T-helper 2 cell (primary cell): ENCODE results near the gene GRK7.
"Not testable (repeated sequence)": the region's sequence is repeated elsewhere in the genome, so short reads cannot be mapped to it uniquely, and the experiment has no call there.

Source experiments
- DNase-seq, 5 experiments: peaks; one replicate each; pipeline versions ENCODE4 v3.0.0 to v3.0.0-alpha.2; 2012 to 2022

GRK7 gene

DNA sequence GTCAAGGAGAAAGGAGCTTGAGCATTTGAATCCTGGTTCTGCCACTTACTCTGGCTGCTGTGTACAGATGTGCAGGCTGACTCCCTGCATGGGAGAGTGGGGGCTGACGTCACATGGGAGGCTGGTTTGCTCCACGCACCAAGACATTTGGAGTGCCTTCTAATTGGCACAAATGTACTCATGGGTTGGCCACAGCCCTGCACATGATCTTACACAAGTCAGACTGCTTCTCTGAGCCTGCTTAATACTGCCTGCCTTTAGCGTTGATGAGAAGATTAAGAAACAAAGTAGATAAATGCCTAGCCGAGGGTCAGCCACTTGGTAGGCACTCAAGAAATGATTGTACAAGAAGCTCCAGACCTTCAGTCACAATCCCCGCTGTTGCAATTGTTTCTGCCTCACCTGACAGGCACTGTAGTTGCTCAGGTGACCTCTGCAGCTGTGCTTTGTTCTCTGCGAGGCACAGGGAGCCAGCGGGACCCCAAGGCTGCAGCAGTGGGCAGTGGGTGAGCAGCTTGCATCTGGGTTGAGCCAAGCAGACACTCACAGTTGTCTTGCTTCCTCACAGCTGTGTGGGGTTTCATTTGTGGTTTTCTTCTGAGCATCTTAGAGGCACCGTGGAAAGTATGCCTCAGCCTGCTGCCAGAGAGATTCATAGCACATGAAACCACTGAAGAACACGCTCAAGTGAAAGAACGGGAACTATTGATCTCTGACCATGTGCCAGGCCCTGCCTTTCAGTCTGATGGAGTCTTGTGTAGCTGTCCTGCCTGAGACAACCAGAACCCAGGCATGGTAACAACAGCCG is 33.1 kb downstream of the GRK7 start:
- peak in 4 of 5 experiments; percentile 28 to 96 (median 60) for DNase-seq

GRCh38 chr3:141796889-141797781 is 33.9 kb downstream of the GRK7 start:
- peak in 4 of 5 experiments; percentile 11 to 70 (median 26) for DNase-seq

DNA sequence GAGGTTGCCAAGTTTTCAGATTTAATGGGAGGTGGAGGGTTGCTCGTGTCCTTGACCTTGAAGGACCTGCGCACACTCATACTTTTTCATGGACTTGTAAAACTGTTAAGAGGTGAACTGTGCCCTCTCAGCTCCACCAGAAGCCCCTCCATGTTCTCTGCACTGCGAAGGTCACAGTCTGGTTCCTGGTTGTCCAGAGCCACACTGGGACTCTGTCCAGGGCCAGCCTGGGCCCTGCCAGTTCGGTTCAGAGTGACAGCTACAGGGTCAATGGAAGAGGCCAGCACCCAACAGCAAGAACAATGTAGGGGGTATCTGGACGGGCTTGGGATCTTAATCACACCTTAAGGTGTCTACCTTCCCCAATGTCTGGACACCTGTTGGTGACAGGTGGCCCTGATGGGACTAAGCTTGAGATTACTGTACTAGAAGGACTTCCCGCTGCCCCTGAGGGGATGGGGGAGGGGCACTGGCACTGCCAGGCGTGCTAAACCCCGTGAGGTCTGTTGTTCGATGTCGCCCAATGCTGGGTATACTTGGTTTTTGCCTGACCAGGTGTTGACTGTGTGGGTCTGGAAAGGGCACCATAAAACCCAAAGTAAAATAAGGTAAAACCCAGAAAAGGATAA is 34.7 kb downstream of the GRK7 start:
- no peak for DNase-seq

- no peak for DNase-seq
Measured at GRCh38 chr3:141798448-141798845, 35.2 kb downstream of the GRK7 start.

DNA sequence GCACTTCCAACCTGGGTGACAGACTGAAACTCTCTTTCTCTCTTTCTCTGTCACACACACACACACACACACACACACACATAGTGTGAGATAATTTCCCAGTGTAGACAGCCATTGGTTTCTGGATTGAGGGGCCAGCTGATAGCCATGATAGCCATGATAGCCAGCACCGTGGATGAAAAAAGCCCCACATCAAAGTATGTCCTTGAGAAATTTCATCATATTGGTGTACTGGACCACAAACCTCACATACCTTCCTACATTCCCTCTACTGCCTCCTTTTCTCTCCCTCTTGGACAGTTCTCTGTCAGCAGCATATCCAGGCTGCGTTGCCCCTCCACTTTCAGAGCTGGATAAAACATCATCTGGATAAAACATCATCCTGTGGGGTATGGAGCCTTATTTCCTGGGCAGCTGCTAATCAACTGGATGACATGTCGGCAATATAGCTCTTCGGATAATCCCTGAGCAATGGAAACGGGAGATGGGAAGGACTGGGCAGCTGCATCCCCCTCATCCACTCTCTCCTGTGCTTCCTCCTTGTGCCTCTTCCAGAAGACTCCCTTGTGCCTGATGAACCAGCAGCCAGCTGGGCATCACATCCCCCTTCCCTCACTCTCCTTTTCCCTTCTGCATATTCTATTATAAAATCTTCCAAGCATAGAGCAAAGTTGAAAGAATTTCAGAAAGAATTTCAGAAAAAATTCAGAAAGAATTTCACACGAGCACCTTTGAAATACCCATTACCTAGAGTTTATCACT is 39.3 kb downstream of the GRK7 start:
- no peak for DNase-seq

GRCh38 chr3:141803538-141803937 is 40.3 kb downstream of the GRK7 start:
- not testable (repeated sequence) for DNase-seq

GRCh38 chr3:141804447-141804777 is 41.2 kb downstream of the GRK7 start:
- DNase-seq, result no peak

DNA sequence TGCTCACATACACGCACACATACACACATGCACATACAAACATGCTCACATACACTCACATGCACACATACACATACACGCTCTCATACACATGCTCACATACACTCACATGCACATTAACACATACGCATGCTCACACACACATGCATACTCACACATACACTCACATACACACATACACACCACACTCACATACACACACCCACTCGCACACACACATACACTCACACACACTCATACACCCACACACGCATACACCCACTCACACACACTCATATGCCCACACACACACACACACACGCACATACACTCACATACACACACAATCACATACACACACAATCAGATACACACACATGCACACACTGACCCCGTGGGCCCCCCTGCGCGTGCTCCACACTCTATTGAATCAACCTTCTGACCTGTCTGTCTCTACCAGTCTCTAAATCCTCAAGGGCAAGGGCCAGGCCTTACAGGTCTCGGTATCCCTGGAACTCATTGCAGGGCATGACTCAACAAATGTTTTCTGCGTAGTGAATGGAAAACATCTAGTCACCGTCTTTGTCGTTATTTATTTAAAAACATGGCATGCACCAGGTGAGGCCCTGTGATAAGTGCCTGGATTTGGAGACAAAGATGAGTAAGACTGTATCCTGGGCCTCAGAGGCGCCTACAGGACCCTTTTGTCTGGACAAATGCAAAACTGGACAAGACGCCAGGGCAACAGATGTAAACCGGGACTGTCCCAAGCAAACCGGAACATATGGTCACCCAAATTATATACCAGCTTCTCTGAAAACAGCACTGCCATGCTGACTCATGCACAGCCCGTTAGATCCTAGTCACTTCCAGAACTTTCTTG is 41.8 kb downstream of the GRK7 start:
- DNase-seq, result no peak

GRCh38 chr3:141807277-141808033 is 44.2 kb downstream of the GRK7 start:
- DNase-seq, result no peak

GRCh38 chr3:141808586-141808985 is 45.4 kb downstream of the GRK7 start:
- DNase-seq, result no peak

- DNase-seq, result no peak
Measured at GRCh38 chr3:141810161-141810560, 47.0 kb downstream of the GRK7 start.

- no peak for DNase-seq
Measured at GRCh38 chr3:141811348-141811747, 48.1 kb downstream of the GRK7 start.

GRCh38 chr3:141812084-141812483 is 48.9 kb downstream of the GRK7 start:
- no peak for DNase-seq

DNA sequence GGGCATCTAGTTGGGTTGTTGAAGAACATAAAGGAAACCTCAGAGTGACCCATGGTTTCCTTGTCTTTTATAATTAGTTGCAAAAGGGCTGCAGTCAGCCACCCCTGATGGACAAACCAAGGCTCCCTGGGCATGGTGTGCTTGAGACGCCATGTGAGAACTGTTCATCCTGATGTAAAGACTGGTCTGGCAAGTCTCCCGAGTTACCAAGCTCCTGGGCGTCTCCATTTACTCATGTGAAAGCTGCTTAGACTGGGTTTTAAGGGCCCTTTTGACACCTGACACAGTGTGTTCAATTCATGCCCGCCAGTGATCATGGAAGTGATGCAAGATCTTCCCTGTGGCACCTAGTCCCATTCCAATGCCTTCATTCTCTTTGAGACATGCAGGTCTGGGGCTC is 49.4 kb downstream of the GRK7 start:
- no peak for DNase-seq
